Smooth muscle cell (in vitro differentiated cells): ENCODE data around the gene TRAF3IP3. TPM values are rescaled to one million over a fixed set of nuclear protein-coding genes. Genes with fewer than 3 reads are reported as not detected.

Experiments
- DNase-seq: peaks from one replicate; lab custom pipeline; 2025; ENCODE audit not compliant: unreplicated experiment; lab: John Stamatoyannopoulos, UW
- H2AFZ ChIP-seq: fragments of 200-600 bp; sonication (generic); 2 replicates; pipeline ENCODE4 v1.6.0; 2016; ENCODE audit warnings: antibody characterized with exemption, low read depth, mild to moderate bottlenecking
- H3F3A ChIP-seq: fragments of 200-600 bp; sonication (generic); 2 replicates; pipeline ENCODE4 v1.6.0; 2017; ENCODE audit warnings: antibody characterized with exemption, low read depth
- H3K27ac ChIP-seq: fragments of 200-600 bp; sonication (generic); 2 replicates; pipeline ENCODE4 v1.5.1; 2016; ENCODE audit warnings: low read depth, mild to moderate bottlenecking
- H3K27me3 ChIP-seq: fragments of 200-600 bp; sonication (generic); 2 replicates; pipeline ENCODE4 v1.6.1; 2016; ENCODE audit warnings: low read depth, mild to moderate bottlenecking
- H3K36me3 ChIP-seq: fragments of 200-600 bp; sonication (generic); 2 replicates; pipeline ENCODE4 v1.5.1; 2016; ENCODE audit warnings: low read depth
- H3K4me1 ChIP-seq: fragments of 200-600 bp; sonication (generic); 2 replicates; pipeline ENCODE4 v1.5.1; 2016; ENCODE audit warnings: low read depth
- H3K4me2 ChIP-seq: fragments of 200-600 bp; sonication (generic); 2 replicates; pipeline ENCODE4 v1.6.0; 2016; ENCODE audit warnings: mild to moderate bottlenecking
- H3K4me3 ChIP-seq: fragments of 200-600 bp; sonication (generic); 2 replicates; pipeline ENCODE4 v1.5.1; 2016; ENCODE audit warnings: mild to moderate bottlenecking
- H3K79me2 ChIP-seq: fragments of 200-600 bp; sonication (generic); 2 replicates; pipeline ENCODE4 v1.6.0; 2016; ENCODE audit warnings: low read depth, mild to moderate bottlenecking
- H3K9ac ChIP-seq: fragments of 200-600 bp; sonication (generic); 2 replicates; pipeline ENCODE4 v1.6.0; 2016; ENCODE audit warnings: low read depth
- H3K9me3 ChIP-seq: fragments of 200-600 bp; sonication (generic); replicated peaks from 2 replicates; pipeline ENCODE4 v1.5.1; 2016; ENCODE audit warnings: low read depth
- H4K20me1 ChIP-seq: fragments of 200-600 bp; sonication (generic); 2 replicates; pipeline ENCODE4 v1.6.0; 2016; ENCODE audit warnings: low read depth
- CTCF ChIP-seq: fragments of 200-600 bp; sonication (generic); IDR thresholded peaks from 2 replicates; pipeline ENCODE4 v1.5.1; 2017; ENCODE audit warnings: borderline replicate concordance, mild to moderate bottlenecking, antibody characterized with exemption; ENCODE audit not compliant: insufficient read depth, poor library complexity, severe bottlenecking
- WGBS: methylation state at CpG from one replicate; pipeline ENCODE4 v1.1.7; 2016; ENCODE audit warnings: low lambda C conversion rate; 5-methylcytosine and 5-hydroxymethylcytosine counted together
- polyA plus RNA-seq: library from polyadenylated mRNA; unstranded; fragments of >200 nt; fragmentation: Nextera tagmentation; extraction: Ambion mirVana; gene quantifications from 2 replicates; pipeline ENCODE4 v1.2.1, GENCODE V29; 2016
- total RNA-seq: library from RNA; depleted of rRNA; stranded (reverse); fragments of >200 nt; gene quantifications from 2 replicates; pipeline ENCODE4 v1.2.3, GENCODE V29; 2014

TRAF3IP3 gene
- total and polyA plus RNA-seq, 2 experiments from 2014 or later: 0.04 TPM; not detected in 1

- no peak for TF ChIP-seq CTCF
- 78% methylated on average over 9 of the region's 9 CpGs for WGBS
- Histone ChIP-seq H3K27me3 (no peaks in the 10 kb centered on the region), H3K36me3 (no peaks in the 10 kb centered on the region), H2AFZ (no peak overlapping the region), H3K79me2 (no peaks in the 10 kb centered on the region), H3K9ac (no peak overlapping the region), H3K4me1 (peaks cover 4% of the 10 kb centered on the region), H3K27ac (no peak overlapping the region), H3K4me3 (no peak overlapping the region), H3K9me3 (no peaks in the 10 kb centered on the region), H4K20me1 (no peaks in the 10 kb centered on the region), H3F3A (peaks cover 6% of the 10 kb centered on the region), H3K4me2 (no peak overlapping the region)
- DNase-seq: no peak
Observed at GRCh38 chr1:209768354-209768774, 12.5 kb downstream of the TRAF3IP3 start.

GRCh38 chr1:209769171-209769904 is 13.5 kb downstream of the TRAF3IP3 start:
- Histone ChIP-seq H3K9me3 (no peaks in the 10 kb centered on the region), H3K4me3 (no peak overlapping the region), H3K36me3 (no peaks in the 10 kb centered on the region), H3K9ac (peak overlapping the region; percentile 8), H3K79me2 (no peaks in the 10 kb centered on the region), H4K20me1 (no peaks in the 10 kb centered on the region), H3K4me1 (peaks cover 4% of the 10 kb centered on the region), H3K27me3 (no peaks in the 10 kb centered on the region), H3K4me2 (peak overlapping the region; percentile 56), H3K27ac (peak overlapping the region; percentile 80), H3F3A (peaks cover 6% of the 10 kb centered on the region), H2AFZ (peak overlapping the region; percentile 75)
- WGBS: 23% methylated on average over 13 of the region's 13 CpGs
- TF ChIP-seq CTCF: no peak
- no peak for DNase-seq

GRCh38 chr1:209769971-209770370 is 14.1 kb downstream of the TRAF3IP3 start:
- H4K20me1 ChIP-seq: no peaks in the 10 kb centered on the region
- H3K36me3 ChIP-seq: no peaks in the 10 kb centered on the region
- 83% methylated on average over 7 of the region's 7 CpGs for WGBS
- no peak for TF ChIP-seq CTCF
- H3K4me3 ChIP-seq: no peak overlapping the region
- H2AFZ ChIP-seq: peak overlapping the region; percentile 75
- peak overlapping the region; percentile 8 for H3K9ac ChIP-seq
- DNase-seq: no peak
- H3F3A ChIP-seq: peaks cover 6% of the 10 kb centered on the region
- H3K27ac ChIP-seq: peak overlapping the region; percentile 80
- H3K9me3 ChIP-seq: no peaks in the 10 kb centered on the region
- H3K4me2 ChIP-seq: peak overlapping the region; percentile 56
- peaks cover 4% of the 10 kb centered on the region for H3K4me1 ChIP-seq
- H3K79me2 ChIP-seq: no peaks in the 10 kb centered on the region
- H3K27me3 ChIP-seq: no peaks in the 10 kb centered on the region
